ENCODE measurements around the gene HSDL1.

GRCh38 chr16:84191466-84191865 is 46.5 kb upstream of the HSDL1 start:
- no peak for TF ChIP-seq GATA2 (IDR thresholded peaks at IDR 0.05; ENCODE audit: insufficient read depth, insufficient read length, low read depth, low read length)
- no peak for TF ChIP-seq EZH2 (IDR thresholded peaks at IDR 0.05; ENCODE audit: borderline replicate concordance, low read depth, low read length, severe bottlenecking)
- no peak for TF ChIP-seq CTCF (IDR thresholded peaks at IDR 0.05; ENCODE audit: extremely low read depth in 1 of 2, insufficient read depth in 1 of 2, low read depth in 1 of 2, low read length in 2 of 2)
- no peak for TF ChIP-seq POLR2AphosphoS5 (IDR thresholded peaks at IDR 0.05; ENCODE audit: insufficient read depth, low read depth, low read length)
- no peak for TF ChIP-seq POLR2A (IDR thresholded peaks at IDR 0.05; ENCODE audit: low read depth, low read length)
- no peak for TF ChIP-seq JUN (IDR thresholded peaks at IDR 0.05; ENCODE audit: borderline replicate concordance, insufficient read depth, insufficient read length, low read depth)
